HS-27A (cell line): ENCODE results near the gene IKZF2.
"Not testable (repeated sequence)": the region's sequence is repeated elsewhere in the genome, so short reads cannot be mapped to it uniquely, and the experiment has no call there.

Experiments
- DNase-seq: peaks from one replicate; pipeline ENCODE4 v3.0.0-alpha.2; 2012; ENCODE audit warnings: low read depth, missing footprints

Gene IKZF2

GRCh38 chr2:213034585-213034984, 116.8 kb downstream of the IKZF2 start:
- DNase-seq: no peak

GRCh38 chr2:213032607-213033006, 118.8 kb downstream of the IKZF2 start:
- DNase-seq: no peak

GRCh38 chr2:213022987-213023386, 128.4 kb downstream of the IKZF2 start:
- DNase-seq: no peak

- no peak for DNase-seq
These were observed 129.2 kb downstream of the IKZF2 start for GRCh38 chr2:213021971-213022899.

- not testable (repeated sequence) for DNase-seq
These were observed 130.5 kb downstream of the IKZF2 start for GRCh38 chr2:213020913-213021312.

- DNase-seq: no peak
These were observed 131.1 kb downstream of the IKZF2 start for GRCh38 chr2:213020268-213020667.

- no peak for DNase-seq
These were observed 132.0 kb downstream of the IKZF2 start for GRCh38 chr2:213019368-213019767.

- DNase-seq: no peak
These were observed 133.0 kb downstream of the IKZF2 start for GRCh38 chr2:213018340-213018901.

GRCh38 chr2:213017404-213017803, 134.0 kb downstream of the IKZF2 start:
- no peak for DNase-seq

GRCh38 chr2:213016984-213017351, 134.4 kb downstream of the IKZF2 start:
- DNase-seq: no peak

- DNase-seq: no peak
These were observed 135.0 kb downstream of the IKZF2 start for GRCh38 chr2:213016166-213016983.

GRCh38 chr2:213015387-213016165, 135.8 kb downstream of the IKZF2 start:
- DNase-seq: no peak

GRCh38 chr2:213013979-213014378, 137.4 kb downstream of the IKZF2 start:
- no peak for DNase-seq

- DNase-seq: no peak
These were observed 139.9 kb downstream of the IKZF2 start for GRCh38 chr2:213011505-213011904.

GRCh38 chr2:213010106-213010779, 141.2 kb downstream of the IKZF2 start:
- DNase-seq: no peak

GRCh38 chr2:213007290-213007838, 144.0 kb downstream of the IKZF2 start:
- DNase-seq: no peak

- no peak for DNase-seq
These were observed 147.1 kb downstream of the IKZF2 start for GRCh38 chr2:213004197-213004821.

GRCh38 chr2:213002383-213002782, 149.0 kb downstream of the IKZF2 start:
- no peak for DNase-seq

- no peak for DNase-seq
These were observed 150.0 kb downstream of the IKZF2 start for GRCh38 chr2:213001297-213001910.
